Astrocyte (in vitro differentiated cells and primary cell): ENCODE measurements around the gene SERPINE1. TPM values are rescaled to one million over a fixed set of nuclear protein-coding genes. Genes with fewer than 3 reads are reported as not detected.

ENCODE experiments used
- DNase-seq: peaks from one replicate; pipeline ENCODE4 v3.0.0-alpha.2; 2010; ENCODE audit warnings: low read depth
- FAIRE-seq: peaks from 2 replicates; lab custom pipeline; 2011; peaks lifted over from hg19 to GRCh38; lab: Jason Lieb, UNC
- H2AFZ ChIP-seq: 2 replicates; pipeline ENCODE4 v1.6.0; 2012; ENCODE audit warnings: low read depth, low read length, inconsistent platforms
- H3K27ac ChIP-seq: 2 replicates; pipeline ENCODE4 v1.5.1; 2011; ENCODE audit warnings: low read depth, low read length, inconsistent platforms
- H3K27me3 ChIP-seq: 2 replicates; pipeline ENCODE4 v1.6.0; 2011; ENCODE audit warnings: low read length, inconsistent platforms; ENCODE audit not compliant: insufficient read depth
- H3K36me3 ChIP-seq: 2 replicates; pipeline ENCODE4 v1.5.1; 2011; ENCODE audit warnings: low read length, inconsistent platforms; ENCODE audit not compliant: insufficient read depth
- H3K4me1 ChIP-seq: 2 replicates; pipeline ENCODE4 v1.5.1; 2011; ENCODE audit warnings: low read length, inconsistent platforms; ENCODE audit not compliant: insufficient read depth
- H3K4me2 ChIP-seq: 2 replicates; pipeline ENCODE4 v1.6.0; 2012; ENCODE audit warnings: low read length, inconsistent platforms
- H3K4me3 ChIP-seq: 2 replicates; pipeline ENCODE4 v1.5.1; 2011; ENCODE audit warnings: low read depth, mild to moderate bottlenecking, low read length, inconsistent platforms; ENCODE audit not compliant: insufficient read depth
- H3K79me2 ChIP-seq: 2 replicates; pipeline ENCODE4 v1.6.0; 2012; ENCODE audit warnings: mild to moderate bottlenecking, low read length, inconsistent platforms; ENCODE audit not compliant: insufficient read depth
- H3K9ac ChIP-seq: 2 replicates; pipeline ENCODE4 v1.6.0; 2012; ENCODE audit warnings: mild to moderate bottlenecking, low read length, inconsistent platforms
- H3K9me3 ChIP-seq: 2 replicates; pipeline ENCODE4 v1.5.1; 2012; ENCODE audit warnings: low read depth, mild to moderate bottlenecking, low read length, inconsistent platforms; ENCODE audit not compliant: insufficient read depth
- H4K20me1 ChIP-seq: 2 replicates; pipeline ENCODE4 v1.6.0; 2012; ENCODE audit warnings: low read length, inconsistent platforms; ENCODE audit not compliant: insufficient read depth
- H3K27ac Mint-ChIP-seq: one replicate; pipeline ENCODE4 v1.8.0; 2021; ENCODE audit warnings: mild to moderate bottlenecking, mixed read lengths; ENCODE audit not compliant: unreplicated experiment
- H3K27me3 Mint-ChIP-seq: one replicate; pipeline ENCODE4 v1.8.0; 2021; ENCODE audit warnings: low read depth, mixed read lengths; ENCODE audit not compliant: unreplicated experiment
- H3K36me3 Mint-ChIP-seq: one replicate; pipeline ENCODE4 v1.8.0; 2021; ENCODE audit warnings: low read depth, mixed read lengths; ENCODE audit not compliant: unreplicated experiment
- H3K4me1 Mint-ChIP-seq: one replicate; pipeline ENCODE4 v1.8.0; 2021; ENCODE audit warnings: low read depth, mixed read lengths; ENCODE audit not compliant: unreplicated experiment
- H3K4me3 Mint-ChIP-seq: one replicate; pipeline ENCODE4 v1.8.0; 2021; ENCODE audit warnings: mild to moderate bottlenecking, moderate library complexity, mixed read lengths; ENCODE audit not compliant: unreplicated experiment
- H3K9me3 Mint-ChIP-seq: one replicate; pipeline ENCODE4 v1.8.0; 2021; ENCODE audit warnings: mild to moderate bottlenecking, mixed read lengths; ENCODE audit not compliant: unreplicated experiment
- EZH2 ChIP-seq: IDR thresholded peaks from 2 replicates; pipeline ENCODE4 v1.6.1; 2012; ENCODE audit warnings: mild to moderate bottlenecking, low read length, inconsistent platforms; ENCODE audit not compliant: insufficient read depth
- total RNA-seq: library from RNA; stranded (reverse); gene quantifications from 2 replicates; pipeline ENCODE4 v1.2.1, GENCODE V29; 2021
- TF ChIP-seq, protein P1 (sequence below): IDR thresholded peaks from 2 replicates; pipeline ENCODE4 v1.5.1; 2011; ENCODE audit warnings: low read depth, mild to moderate bottlenecking, inconsistent platforms, low read length, moderate library complexity; ENCODE audit not compliant: insufficient read depth

Gene SERPINE1
- total RNA-seq, 1 donor from 2014 or later = 1,496 TPM

DNA sequence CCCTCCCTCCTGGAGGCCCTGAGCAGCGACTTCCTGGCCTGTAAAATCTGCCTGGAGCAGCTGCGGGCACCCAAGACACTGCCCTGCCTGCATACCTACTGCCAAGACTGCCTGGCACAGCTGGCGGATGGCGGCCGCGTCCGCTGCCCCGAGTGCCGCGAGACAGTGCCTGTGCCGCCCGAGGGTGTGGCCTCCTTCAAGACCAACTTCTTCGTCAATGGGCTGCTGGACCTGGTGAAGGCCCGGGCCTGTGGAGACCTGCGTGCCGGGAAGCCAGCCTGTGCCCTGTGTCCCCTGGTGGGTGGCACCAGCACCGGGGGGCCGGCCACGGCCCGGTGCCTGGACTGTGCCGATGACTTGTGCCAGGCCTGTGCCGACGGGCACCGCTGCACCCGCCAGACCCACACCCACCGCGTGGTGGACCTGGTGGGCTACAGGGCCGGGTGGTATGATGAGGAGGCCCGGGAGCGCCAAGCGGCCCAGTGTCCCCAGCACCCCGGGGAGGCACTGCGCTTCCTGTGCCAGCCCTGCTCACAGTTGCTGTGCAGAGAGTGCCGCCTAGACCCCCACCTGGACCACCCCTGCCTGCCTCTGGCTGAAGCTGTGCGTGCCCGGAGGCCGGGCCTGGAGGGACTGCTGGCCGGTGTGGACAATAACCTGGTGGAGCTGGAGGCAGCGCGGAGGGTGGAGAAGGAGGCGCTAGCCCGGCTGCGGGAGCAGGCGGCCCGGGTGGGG, 39.4 kb upstream of the SERPINE1 start:
- no peak for TF ChIP-seq EZH2
- TF ChIP-seq, protein P1, sequence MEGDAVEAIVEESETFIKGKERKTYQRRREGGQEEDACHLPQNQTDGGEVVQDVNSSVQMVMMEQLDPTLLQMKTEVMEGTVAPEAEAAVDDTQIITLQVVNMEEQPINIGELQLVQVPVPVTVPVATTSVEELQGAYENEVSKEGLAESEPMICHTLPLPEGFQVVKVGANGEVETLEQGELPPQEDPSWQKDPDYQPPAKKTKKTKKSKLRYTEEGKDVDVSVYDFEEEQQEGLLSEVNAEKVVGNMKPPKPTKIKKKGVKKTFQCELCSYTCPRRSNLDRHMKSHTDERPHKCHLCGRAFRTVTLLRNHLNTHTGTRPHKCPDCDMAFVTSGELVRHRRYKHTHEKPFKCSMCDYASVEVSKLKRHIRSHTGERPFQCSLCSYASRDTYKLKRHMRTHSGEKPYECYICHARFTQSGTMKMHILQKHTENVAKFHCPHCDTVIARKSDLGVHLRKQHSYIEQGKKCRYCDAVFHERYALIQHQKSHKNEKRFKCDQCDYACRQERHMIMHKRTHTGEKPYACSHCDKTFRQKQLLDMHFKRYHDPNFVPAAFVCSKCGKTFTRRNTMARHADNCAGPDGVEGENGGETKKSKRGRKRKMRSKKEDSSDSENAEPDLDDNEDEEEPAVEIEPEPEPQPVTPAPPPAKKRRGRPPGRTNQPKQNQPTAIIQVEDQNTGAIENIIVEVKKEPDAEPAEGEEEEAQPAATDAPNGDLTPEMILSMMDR = no peak
- no peaks in the 10 kb centered on the region for H4K20me1 ChIP-seq
- no peak overlapping the region for H3K27ac Mint-ChIP-seq
- DNase-seq (no peak), FAIRE-seq (no peak)
- H3K4me3 Mint-ChIP-seq = no peak overlapping the region
- H3K9me3 ChIP-seq = no peaks in the 10 kb centered on the region
- peaks cover 11% of the 10 kb centered on the region for H3K4me1 ChIP-seq
- H3K27me3 ChIP-seq = no peaks in the 10 kb centered on the region
- H3K27me3 Mint-ChIP-seq = no peaks in the 10 kb centered on the region
- H3K9ac ChIP-seq = no peak overlapping the region
- no peaks in the 10 kb centered on the region for H3K9me3 Mint-ChIP-seq
- peaks cover 9% of the 10 kb centered on the region for H3K4me1 Mint-ChIP-seq
- H3K4me3 ChIP-seq = no peak overlapping the region
- H3K36me3 Mint-ChIP-seq = peaks cover 11% of the 10 kb centered on the region
- no peaks in the 10 kb centered on the region for H3K36me3 ChIP-seq
- no peak overlapping the region for H3K4me2 ChIP-seq
- no peak overlapping the region for H2AFZ ChIP-seq
- peaks cover 41% of the 10 kb centered on the region for H3K79me2 ChIP-seq
- no peak overlapping the region for H3K27ac ChIP-seq

GRCh38 chr7:101088069-101088425, 38.9 kb upstream of the SERPINE1 start:
- Mint-ChIP-seq H3K4me3 (peak overlapping the region; percentile 57), H3K4me1 (peaks cover 9% of the 10 kb centered on the region), H3K27me3 (no peaks in the 10 kb centered on the region), H3K27ac (no peak overlapping the region), H3K9me3 (no peaks in the 10 kb centered on the region), H3K36me3 (peaks cover 11% of the 10 kb centered on the region)
- Histone ChIP-seq H3K27ac (no peak overlapping the region), H4K20me1 (no peaks in the 10 kb centered on the region), H3K9me3 (no peaks in the 10 kb centered on the region), H3K4me1 (peaks cover 11% of the 10 kb centered on the region), H3K27me3 (no peaks in the 10 kb centered on the region), H3K36me3 (no peaks in the 10 kb centered on the region), H3K4me3 (no peak overlapping the region), H3K79me2 (peaks cover 41% of the 10 kb centered on the region), H3K4me2 (no peak overlapping the region), H2AFZ (no peak overlapping the region), H3K9ac (no peak overlapping the region)
- FAIRE-seq (no peak), DNase-seq (no peak)
- TF ChIP-seq, protein P1 = no peak
- TF ChIP-seq EZH2 = no peak

- Histone ChIP-seq H3K4me3 (no peak overlapping the region), H4K20me1 (no peaks in the 10 kb centered on the region), H3K27ac (no peak overlapping the region), H3K4me2 (no peak overlapping the region), H3K9ac (no peak overlapping the region), H3K4me1 (peaks cover 20% of the 10 kb centered on the region), H2AFZ (no peak overlapping the region), H3K27me3 (no peaks in the 10 kb centered on the region), H3K9me3 (no peaks in the 10 kb centered on the region), H3K36me3 (no peaks in the 10 kb centered on the region), H3K79me2 (peaks cover 41% of the 10 kb centered on the region)
- Mint-ChIP-seq H3K9me3 (no peaks in the 10 kb centered on the region), H3K36me3 (peaks cover 11% of the 10 kb centered on the region), H3K27ac (no peak overlapping the region), H3K4me1 (peaks cover 13% of the 10 kb centered on the region), H3K4me3 (no peak overlapping the region), H3K27me3 (no peaks in the 10 kb centered on the region)
- no peak for TF ChIP-seq EZH2
- TF ChIP-seq, protein P1 = no peak
- FAIRE-seq = no peak
- no peak for DNase-seq
Observed at GRCh38 chr7:101088858-101089529, 37.9 kb upstream of the SERPINE1 start.
